ENCODE data around the gene PRAC1.
"Not testable (repeated sequence)": the region's sequence is repeated elsewhere in the genome, so short reads cannot be mapped to it uniquely, and the experiment has no call there.

PRAC1 gene

GRCh38 chr17:48725288-48726064 is 3.2 kb upstream of the PRAC1 start:
- DNase-seq: no peak

- DNase-seq: no peak
These were observed 2.6 kb upstream of the PRAC1 start for GRCh38 chr17:48725004-48725287.

DNA sequence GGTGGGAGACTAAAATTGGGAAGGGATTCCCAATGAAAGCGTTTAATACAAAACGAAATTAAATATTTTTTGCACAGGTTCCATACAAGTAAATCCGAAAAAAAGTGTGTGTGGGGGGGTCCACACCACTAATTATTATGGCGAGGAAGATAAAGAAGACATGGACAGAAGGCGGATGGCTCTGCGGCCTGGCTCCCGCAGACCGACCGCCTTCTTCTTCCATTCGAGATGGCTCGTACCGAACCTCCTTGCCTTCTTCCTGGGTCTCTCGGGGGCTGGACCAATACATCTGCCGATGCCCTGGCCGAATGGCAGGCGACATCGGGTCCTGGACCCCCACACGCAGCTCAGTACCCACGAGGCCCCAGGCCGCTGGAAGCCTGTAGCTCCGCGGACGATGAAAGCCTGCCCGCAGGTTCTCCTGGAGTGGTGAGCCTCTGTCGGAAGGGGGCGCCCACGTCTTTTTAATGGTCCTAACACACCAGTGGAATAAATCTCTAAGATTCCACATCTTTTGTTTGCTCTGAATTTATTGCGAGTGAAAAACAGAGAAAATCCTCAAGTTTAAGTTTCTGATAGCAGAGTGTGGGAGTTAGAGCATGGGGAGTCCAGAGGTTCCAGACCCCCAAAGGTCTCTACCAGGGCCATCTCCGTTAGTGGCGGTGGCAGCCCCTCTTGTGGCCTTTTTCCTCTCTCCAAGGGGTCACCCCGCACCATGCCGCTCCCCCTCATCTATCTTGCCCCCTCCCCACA is 2.1 kb upstream of the PRAC1 start:
- peak; percentile 94 for DNase-seq

DNA sequence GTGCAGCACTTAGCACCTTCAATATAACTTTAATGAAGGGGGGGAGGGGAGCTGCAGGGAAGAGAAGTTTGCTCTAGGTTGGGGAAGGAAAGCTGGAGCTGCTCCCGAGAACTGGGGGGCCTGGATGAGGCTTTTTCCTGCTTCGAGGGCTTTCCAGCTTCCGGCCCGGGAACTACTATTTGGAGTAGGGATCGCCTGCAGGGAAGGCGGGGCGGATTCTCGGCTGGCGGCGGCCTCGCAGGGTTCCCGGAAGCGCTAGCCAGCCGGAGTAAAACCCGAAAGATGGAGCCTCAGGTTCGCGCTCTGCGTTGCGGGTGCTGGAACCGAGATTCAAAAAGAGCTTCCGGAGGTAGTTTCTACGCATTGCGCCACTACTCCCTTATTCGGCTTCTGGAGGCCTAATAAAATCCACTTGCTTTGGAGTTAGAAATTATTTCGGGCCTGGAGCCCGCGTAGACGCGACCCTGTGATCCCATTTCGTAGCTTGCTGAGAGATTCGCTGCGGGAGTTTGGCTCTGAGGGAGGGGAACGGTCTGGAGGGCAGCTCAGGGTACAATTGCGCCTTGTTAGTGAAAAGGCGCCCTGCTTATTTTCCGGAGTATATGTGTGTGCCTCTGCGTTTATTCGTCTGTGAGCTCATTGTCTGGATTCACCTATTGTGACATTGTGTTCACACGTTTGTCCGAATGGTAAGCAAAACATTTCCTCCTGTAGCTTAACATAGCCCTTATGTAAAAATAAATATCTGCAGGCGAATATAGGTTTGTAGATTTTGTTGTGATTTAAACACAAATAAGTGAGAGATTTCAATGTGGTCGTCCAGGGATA is 1.3 kb upstream of the PRAC1 start:
- no peak for DNase-seq

DNA sequence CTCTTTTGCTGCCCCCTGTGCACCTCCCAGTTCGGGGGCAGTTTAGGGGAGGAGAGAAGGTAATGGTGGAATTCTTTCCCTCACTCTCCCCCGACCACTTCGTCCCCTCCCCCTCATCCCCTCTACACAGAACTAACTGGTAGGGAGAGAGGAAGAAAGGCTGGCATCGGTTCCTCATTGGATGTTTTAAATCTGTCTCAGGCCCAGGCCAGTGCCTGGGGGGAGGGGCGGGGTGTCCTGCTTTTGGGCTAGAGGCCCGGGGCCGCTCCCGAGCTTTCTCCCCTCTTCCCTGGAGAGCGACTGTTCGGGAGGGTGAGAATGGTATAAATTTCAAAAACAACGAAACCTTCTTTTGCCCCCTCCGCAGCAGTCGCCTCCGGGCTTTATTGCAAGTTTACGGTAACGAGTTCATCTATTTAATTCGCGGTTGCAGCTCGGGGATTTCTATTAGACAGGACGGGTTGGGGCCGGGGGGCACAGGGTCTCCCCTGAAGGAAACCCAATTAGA is 651 bp upstream of the PRAC1 start, which contains the start of gene PRAC2:
TSS of gene PRAC2 (plus strand) at position 271 of the 508 bp plus-strand sequence. CDS start 1,226 bp downstream, outside the sequence.
- DNase-seq: no peak

DNA sequence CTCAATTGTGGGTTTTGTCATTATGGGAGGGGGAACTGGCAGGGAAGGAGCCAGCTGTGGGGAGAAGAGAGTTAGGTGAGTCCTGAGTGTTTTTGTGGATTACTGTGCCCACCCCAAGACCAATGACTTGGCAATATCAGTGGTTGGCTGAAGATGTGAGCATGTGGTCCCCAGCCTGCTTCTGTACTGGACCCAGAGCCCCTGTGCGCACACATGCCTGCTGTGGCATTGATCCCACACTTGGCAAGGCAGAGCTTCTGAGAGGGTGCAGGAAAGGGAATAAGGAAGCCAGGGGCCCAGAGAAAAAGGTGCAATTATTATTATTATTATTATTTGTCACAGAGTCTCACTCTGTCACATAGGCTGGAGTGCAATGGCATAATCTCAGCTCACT is 1.3 kb downstream of the PRAC1 start:
- DNase-seq: no peak

- no peak for DNase-seq
These were observed 1.9 kb downstream of the PRAC1 start for GRCh38 chr17:48720266-48721008.

DNA sequence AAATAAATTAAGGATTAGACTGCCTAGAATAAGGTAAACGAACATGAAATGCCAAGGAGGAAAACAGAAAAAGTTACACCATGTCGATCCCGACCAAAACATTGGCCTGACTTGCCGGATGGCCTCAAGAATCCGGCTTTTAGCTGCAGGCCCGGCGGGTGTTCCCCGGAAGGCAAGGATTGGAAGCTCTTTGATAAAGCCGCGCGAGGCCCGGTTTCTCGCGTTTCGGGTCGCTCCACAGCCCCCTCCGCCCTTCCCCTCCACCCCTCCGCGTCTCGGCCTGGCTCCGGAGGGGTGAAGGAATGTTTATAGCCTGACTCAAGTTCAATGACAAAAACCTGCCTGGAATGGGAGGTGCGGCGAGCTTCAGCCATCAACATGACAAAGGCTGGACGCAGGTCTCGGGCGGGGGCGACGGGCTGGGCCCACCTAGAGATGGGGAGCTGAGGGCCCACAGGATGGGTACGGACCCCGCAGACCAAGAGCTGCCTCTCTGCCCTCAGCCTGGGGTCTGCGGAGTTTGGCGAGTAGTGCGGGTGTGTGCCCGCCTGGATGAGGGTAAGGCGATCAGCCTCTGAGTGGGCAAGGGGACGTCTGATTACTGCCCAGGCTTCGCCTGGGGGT is 2.6 kb downstream of the PRAC1 start:
- DNase-seq: no peak

- DNase-seq: no peak
These were observed 3.3 kb downstream of the PRAC1 start for GRCh38 chr17:48718761-48719641.

- no peak for DNase-seq
These were observed 4.0 kb downstream of the PRAC1 start for GRCh38 chr17:48718227-48718760.

DNA sequence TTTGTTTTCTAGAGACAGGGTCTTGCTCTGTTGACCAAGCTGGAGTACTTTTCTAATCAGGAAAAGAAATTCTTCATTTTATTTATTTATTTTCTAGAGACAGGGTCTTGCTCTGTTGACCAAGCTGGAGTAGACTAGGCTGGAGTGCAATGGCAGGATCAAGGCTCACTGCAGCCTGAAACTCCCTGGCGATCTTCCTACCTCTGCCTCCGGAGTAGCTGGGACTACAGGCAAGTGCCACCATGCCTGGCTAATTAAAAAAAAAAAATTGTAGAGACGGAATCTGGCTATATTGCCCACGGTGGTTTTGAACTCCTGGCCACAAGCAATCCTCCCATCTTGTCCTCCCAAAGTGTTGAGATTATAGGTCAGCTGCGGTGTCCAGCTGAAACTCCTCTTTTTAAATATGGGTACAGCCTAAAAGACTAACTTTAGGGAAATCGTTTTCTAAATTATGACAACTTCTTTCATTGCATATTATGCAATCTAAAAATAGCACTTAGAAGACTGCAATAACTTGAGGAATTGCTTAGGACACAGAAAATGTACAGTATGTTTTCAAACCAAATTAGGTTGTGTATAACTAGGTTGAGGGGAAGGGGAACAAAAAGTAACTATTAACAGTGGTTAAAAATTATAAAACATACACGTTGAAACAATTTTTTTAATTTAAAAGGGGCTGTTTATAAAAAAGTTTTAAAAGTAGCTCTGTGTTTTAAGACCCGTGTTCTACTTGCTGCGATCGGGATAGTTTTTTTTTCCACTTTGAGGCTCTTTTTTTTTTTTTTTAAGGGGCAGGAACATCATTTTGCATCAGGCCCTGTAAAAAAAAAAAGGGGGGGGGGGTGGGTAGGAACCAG is 4.7 kb downstream of the PRAC1 start:
- DNase-seq: no peak

DNA sequence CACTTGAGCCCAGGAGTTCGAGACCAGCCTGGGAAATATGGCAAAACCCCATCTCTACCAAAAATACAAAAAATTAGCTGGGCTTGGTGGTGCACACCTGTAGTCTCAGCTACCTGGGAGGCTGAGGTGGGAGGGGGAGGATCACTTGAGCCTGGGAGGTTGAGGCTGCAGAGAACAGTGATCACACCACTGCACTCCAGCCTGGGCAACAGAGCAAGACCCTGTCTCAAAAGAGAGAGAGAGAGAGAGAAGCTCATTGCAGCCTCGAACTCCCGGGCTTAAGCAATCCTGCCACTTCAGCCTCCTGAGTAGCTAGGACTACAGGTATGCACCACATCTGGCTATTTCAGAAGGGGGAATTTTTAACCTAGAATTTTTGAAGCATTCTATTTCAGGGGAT is 5.8 kb downstream of the PRAC1 start:
- not testable (repeated sequence) for DNase-seq

DNA sequence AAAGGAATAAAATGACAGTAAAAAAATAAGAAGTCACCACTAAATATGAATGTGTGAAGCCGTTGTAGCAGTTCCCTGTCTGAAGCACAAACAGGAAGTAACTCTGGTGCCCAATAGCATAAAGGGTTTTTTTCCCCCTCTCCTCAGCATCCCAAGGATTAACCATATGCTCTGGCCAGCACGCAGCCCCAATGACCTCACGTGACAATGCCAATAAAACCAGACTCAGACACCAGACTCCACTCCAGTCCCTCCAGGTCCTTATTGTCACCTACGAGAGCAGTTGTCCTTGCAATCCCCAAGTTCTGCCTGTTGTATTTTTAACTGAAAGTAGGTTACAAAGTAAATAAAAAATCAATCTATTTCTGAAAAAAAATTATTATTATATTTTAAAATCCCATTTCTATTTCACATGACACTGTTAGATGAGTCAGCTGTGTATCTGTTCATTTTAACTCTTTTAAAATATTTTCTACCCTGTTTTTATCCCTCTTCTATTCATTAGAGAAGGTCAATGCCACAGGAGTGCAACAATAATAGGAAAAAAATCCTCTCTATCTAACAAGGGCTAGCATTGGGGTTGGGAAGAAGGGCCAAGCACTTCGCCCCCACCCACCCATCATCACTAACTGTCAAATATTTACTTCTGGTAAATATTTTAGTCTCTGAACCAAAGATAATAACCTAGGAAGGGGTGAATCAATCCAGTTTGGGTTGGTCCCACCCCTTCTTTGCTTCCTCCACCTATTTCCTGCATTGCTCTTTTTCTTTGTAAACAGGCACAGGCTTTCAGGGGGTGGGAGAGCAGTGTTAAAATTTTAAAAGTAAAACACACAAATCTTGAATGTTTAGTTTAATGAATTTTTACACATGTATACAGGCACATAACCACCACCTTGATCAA is 6.6 kb downstream of the PRAC1 start:
- DNase-seq: no peak

GRCh38 chr17:48711128-48711527 is 11.2 kb downstream of the PRAC1 start:
- no peak for DNase-seq

GRCh38 chr17:48704361-48705248 is 17.7 kb downstream of the PRAC1 start:
- DNase-seq: no peak

DNA sequence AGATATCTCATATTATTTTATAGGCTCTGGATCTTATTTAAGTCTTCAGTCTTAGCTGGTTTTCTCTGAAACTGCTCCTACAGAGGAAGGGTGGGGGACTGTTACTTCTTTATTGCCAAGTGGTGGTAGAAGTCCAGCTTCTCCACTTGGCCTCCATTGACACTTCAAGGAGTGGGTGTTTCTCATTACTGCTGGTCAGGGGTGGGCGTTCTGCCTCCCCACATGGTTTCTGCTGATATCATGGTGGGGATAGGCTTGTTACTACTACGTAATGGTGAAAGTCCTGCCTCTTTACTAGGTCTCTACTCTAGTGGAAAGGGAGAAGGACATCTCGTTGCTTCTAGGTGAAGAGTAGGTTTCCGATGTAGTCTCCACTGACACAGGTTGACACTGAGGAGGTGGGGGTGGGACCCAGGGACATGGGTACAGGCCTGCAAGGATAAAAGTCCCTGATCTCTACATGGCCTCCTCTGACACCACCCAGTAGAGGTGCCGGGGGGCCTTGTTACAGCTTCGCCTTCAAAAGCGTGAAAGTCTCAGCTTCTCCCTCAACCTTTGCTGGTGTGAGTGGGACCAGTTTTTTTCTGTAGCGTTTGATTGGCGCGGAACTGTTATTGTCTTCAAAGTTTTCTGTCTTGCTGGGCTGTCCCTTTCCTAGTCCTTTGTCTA is 20.3 kb downstream of the PRAC1 start:
- DNase-seq: no peak

GRCh38 chr17:48693178-48693577 is 29.1 kb downstream of the PRAC1 start:
- no peak for DNase-seq
